GM18873 (cell line): ENCODE measurements around the gene TEX55.
"Not testable (repeated sequence)": the region's sequence is repeated elsewhere in the genome, so short reads cannot be mapped to it uniquely, and the experiment has no call there.

ENCODE experiments used
- ATAC-seq: cut with Tn5 transposase; IDR thresholded peaks from one replicate; pipeline ENCODE4 v1.9.1; 2021; ENCODE audit warnings: mild to moderate bottlenecking, moderate library complexity, moderate number of reproducible peaks; ENCODE audit not compliant: unreplicated experiment, low FRiP score

Gene TEX55

GRCh38 chr3:119157971-119158370 is 12.0 kb downstream of the TEX55 start:
- no peak for ATAC-seq

- ATAC-seq, result no peak
These were observed 14.4 kb downstream of the TEX55 start for GRCh38 chr3:119160361-119160760.

DNA sequence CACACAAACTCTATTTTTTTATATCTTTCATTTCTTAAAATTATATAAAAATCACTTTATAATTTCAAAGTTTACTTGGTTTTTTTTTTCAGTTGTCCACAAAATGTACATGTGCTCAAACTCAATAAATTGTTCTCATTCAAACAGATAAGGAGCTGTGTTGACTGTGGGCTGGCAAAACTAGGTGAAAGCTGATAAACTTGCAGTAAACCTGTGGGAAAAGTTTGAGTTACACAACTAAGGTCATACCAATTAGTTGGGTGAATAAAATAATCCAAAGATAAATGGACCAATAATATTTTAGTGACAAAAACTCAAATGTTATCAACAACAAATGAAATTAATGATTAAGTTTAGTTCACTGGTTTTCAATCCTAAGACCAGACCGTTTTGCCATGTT is 14.8 kb downstream of the TEX55 start:
- ATAC-seq, result no peak

DNA sequence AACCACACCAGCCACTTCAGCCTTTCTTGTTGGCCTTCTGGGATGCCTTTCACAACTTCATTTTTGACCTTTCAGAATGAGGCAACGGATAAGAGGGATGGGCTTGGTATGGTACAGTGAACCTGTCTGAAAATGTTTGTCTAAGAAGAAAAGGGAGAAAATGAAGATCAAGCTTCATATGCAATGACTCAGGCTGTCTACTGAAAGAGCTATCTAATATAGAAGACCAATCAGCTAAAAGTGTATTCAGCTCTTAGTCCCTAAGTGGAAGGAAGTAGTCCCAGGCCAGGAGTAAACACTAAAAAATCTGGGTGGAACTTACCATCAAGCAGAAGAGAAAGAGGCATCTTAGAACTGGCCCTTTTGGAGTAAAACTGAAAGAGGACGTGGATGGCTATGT is 15.3 kb downstream of the TEX55 start:
- ATAC-seq, result no peak

GRCh38 chr3:119164745-119165144 is 18.8 kb downstream of the TEX55 start:
- not testable (repeated sequence) for ATAC-seq

GRCh38 chr3:119170821-119171220 is 24.9 kb downstream of the TEX55 start:
- no peak for ATAC-seq

DNA sequence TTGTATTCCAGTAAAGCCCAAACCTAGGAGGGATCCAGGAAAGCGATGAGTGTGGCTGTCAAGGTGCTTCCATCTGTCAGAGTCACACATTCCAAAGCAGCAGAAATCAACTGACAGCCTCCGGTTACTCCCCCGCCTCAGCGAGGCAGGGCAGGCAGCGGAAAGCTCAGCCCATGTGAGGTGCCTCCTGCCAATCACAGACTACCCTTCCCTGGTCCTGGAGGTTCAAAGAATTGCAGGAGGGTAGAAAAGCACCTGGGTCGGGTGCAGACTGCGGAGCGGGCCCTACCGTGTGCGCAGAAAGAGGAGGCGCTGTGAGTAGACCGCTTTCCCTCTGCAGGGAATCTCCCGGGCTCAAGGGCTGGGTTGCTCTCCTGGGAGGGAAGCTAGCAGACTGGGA is 27.4 kb downstream of the TEX55 start, which contains the start of gene UPK1B:
Gene UPK1B (plus strand): TSS at position 274 of the 400 bp plus-strand sequence. CDS start 13,144 bp downstream, outside the sequence.
- no peak for ATAC-seq

- no peak for ATAC-seq
These were observed 30.1 kb downstream of the TEX55 start for GRCh38 chr3:119175872-119176756.

GRCh38 chr3:119176778-119177177 is 30.8 kb downstream of the TEX55 start:
- no peak for ATAC-seq

DNA sequence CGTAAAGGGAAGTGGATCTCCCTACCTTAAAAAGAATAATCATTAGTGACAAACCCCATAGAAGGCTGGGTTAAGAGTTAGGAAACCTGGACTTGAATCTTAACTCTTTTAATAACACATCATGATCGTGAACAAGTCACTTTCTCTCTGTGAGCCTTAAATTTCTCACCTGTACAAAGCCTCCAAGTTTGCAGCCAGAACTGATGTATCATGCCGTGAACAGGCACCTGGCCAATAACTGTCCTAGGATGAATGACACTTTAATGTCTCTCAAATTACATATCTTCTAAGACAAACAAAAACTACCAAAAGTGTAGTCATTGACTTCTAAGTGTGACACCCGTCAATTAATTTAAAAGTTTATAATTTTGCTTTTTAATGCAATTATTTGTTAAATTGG is 31.4 kb downstream of the TEX55 start:
- ATAC-seq, result no peak

DNA sequence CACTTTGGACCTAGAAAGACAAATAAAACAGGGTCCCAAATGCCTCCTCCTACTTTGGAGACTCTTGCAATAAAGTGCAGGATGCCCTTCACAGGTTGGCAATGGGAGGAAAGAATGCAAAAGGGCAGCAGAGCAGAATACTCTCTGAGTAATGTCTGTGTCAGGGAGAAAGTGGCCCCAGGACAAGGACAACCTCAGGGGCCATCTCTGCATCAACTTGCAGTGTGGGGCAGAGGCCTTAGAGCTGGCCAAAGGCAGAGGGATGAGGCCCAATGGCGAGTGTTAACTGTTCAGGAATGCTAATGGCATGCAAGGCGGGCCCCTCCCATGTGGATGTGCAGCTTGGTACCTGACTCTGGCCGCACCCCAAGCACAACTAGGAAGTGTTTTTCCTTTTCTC is 35.8 kb downstream of the TEX55 start:
- ATAC-seq, result no peak

- ATAC-seq, result no peak
These were observed 38.1 kb downstream of the TEX55 start for GRCh38 chr3:119184111-119184510.

DNA sequence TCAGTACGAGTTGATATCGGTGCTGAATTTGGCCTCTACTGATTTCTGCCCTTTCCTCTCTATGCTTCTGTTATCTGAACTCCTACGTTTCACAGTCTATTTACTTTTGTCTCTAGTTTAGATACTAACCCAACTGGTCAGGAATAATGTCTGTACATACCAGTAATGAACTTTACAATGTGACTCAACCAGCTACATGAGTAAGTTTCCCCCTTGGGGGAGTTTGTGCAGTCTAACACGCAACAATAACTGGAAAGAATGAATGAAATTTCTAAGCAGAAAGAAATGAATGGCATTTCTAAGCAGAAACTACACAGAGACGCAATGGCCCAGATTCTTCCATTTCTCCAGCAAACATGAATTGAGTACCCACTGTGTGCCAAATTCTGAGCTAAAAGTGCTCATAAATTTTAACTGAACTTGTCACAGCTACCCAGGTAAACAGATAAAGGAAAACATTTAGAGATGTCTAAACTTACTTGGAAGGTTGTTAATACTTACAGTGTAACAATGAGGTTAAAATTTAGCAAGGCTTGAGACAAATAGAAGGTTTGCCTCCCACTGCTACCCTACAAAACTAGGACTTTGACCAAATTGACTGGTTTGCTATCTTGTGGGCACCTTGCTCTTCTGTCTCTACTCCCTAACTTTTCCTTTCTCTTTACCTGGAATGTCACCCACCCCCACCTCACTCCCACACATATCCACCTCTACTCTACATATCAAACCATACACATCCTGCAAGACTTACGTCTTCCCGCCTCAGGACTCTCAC is 39.0 kb downstream of the TEX55 start:
- ATAC-seq, result no peak

DNA sequence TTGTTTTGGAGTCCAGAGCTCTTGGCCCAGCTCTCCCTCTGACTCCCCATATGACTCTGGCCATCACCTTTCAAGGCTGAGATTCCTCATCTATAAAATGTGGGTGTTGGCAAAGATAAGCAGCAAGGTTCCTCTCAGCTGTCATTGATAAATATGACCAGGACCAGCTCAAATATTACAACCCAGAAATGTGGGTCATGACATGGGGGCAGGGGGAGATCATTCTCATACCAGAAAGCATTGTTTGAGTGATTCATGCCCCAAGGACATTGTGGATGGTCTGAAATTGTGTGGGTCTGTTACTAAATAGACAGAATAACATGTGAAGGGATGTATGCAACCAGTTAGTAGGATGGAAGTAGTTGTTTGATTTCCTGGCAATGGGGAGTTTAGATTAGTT is 41.3 kb downstream of the TEX55 start:
- ATAC-seq, result no peak

GRCh38 chr3:119191800-119192199 is 45.8 kb downstream of the TEX55 start:
- ATAC-seq, result no peak

DNA sequence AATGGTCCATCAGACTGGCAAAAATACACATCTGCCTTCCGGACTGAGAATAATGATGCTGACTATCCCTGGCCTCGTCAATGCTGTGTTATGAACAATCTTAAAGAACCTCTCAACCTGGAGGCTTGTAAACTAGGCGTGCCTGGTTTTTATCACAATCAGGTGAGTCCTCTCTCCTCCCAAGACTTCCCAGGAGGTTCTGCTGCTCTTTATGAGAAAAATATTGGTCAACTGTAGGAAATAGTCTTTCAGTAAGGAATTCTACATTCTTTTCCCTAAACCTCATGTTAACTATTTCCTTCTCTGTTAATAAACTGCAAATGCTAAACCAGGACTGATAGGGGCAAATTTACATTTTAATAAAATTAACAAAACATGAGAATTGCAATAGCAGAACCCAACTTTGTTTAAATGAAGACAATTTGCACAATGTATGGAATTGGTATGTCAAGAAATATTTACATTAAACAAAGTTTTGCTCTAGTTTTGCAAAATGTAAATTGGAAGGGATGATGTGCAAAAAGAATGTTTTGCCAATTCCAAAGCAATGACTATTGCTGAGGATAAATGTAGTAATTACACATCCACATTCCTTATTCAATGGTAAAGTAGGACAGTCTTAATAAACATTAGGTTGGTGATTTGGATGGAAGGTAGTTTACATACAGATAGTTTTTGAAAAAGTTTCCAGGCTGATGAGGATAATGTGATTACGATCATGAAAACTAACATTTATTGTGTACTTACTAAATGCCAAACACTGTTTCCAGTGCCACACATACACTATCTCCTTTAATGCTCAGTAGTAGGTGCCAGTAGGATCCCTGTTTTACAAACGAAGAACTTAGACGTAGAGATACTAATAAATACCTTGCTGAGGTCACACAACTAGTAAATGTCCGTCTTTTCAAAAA is 48.5 kb downstream of the TEX55 start:
- ATAC-seq, result no peak

DNA sequence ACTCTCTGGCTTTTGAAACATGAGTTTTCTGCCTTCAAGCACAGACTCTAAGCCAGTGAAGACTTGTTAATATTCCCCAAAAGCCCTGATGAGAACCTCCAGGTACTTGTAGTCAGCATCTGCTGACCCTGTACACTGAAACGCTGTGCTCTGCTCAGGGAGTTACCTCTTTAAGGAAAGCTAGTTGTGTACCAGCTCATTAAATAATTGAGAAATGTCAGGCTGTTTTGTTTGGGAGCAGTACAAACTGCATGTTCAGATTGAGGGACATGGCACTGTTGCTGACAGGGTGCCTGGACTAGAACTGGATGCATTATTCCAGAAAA is 49.1 kb downstream of the TEX55 start:
- ATAC-seq, result no peak

- ATAC-seq, result no peak
These were observed 49.9 kb downstream of the TEX55 start for GRCh38 chr3:119195911-119196310.
